Muscle layer of duodenum (tissue), 2 donors: ENCODE data around the gene PNPT1.
"Not testable (repeated sequence)": the region's sequence is repeated elsewhere in the genome, so short reads cannot be mapped to it uniquely, and the experiment has no call there.

ENCODE experiments used
- H3K27ac ChIP-seq: one replicate; pipeline ENCODE4 v1.7.0; 2013; ENCODE audit warnings: mild to moderate bottlenecking, low read length
- H3K27me3 ChIP-seq: one replicate; pipeline ENCODE4 v1.7.0; 2013; ENCODE audit warnings: low read depth, mild to moderate bottlenecking, control low read depth, low read length
- H3K36me3 ChIP-seq, 2 donors: one replicate each; pipeline ENCODE4 v1.7.0; 2013; ENCODE audit warnings: low read length in 2 of 2, control low read depth in 1 of 2, mild to moderate bottlenecking in 1 of 2; ENCODE audit not compliant: insufficient read depth in 2 of 2, control insufficient read depth in 1 of 2
- H3K4me1 ChIP-seq, 2 donors: one replicate each; pipeline ENCODE4 v1.7.0; 2013; ENCODE audit warnings: low read length in 2 of 2, mild to moderate bottlenecking in 2 of 2, control low read depth in 1 of 2, moderate library complexity in 1 of 2; ENCODE audit not compliant: insufficient read depth in 2 of 2, control insufficient read depth in 1 of 2
- H3K4me3 ChIP-seq, 2 donors: one replicate each; pipeline ENCODE4 v1.7.0; 2013; ENCODE audit warnings: low read length in 2 of 2, low read depth in 1 of 2, mild to moderate bottlenecking in 1 of 2
- H3K9me3 ChIP-seq, 2 donors: one replicate each; pipeline ENCODE4 v1.7.0; 2013; ENCODE audit warnings: low read length in 2 of 2, control low read depth in 1 of 2, mild to moderate bottlenecking in 1 of 2; ENCODE audit not compliant: control insufficient read depth in 1 of 2
- donor health status: healthy.

PNPT1 gene

DNA sequence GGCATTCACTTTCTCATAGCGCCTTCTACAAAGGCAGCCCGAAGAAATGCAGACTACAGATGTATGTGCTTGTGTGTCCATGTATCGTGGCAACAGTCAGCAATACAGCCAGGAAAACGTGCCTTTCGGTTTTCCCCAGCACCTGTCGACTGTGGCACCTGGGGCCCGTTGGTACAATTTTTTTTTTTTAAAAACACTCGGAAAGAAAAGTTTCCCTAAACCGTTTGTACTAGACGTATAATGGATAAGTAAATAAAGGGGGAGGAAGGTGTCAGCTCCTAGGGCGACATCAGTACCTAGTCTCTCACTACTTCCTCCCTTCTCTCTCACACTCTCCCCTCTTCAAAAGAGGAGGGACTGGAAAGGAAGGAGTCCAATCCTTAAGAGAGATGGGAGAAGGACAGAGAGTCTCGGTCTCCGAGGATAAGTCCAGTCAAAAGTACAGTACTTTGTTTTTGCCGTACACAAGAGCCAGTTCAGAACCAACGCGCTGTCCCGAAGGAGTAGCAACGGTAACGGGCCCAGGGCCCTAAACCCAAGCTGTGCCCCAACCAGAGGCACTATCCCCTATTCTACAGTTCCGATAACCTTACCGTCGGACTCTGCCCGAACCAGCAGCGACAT lies 77.0 kb downstream of the PNPT1 start:
- peak overlapping the region; percentile 96 to 100 for H3K4me3 ChIP-seq
- H3K27me3 ChIP-seq: no peaks in the 10 kb centered on the region
- no peaks in the 10 kb centered on the region for H3K9me3 ChIP-seq
- H3K36me3 ChIP-seq: peaks cover 7 to 26% of the 10 kb centered on the region in 2 donors
- peak overlapping the region; percentile 92 for H3K27ac ChIP-seq
- H3K4me1 ChIP-seq: peaks cover 4 to 44% of the 10 kb centered on the region in 2 donors

DNA sequence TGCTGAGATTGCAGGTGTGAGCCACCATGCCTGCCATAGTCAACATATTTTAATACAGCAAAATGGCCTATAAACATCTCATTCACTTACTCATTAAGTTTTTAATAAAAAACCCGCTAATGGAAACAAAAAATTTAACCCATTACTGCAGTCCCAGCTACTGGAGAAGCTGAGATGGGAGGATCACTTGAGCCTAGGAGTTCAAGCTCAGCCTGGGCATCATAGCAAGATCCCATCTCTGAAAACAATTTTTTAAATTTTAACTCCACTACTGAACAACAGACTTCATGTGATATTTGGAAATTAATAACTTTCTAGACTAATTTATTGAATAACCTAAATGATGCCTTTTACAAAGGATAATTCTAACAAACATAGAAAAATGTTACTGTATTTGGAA lies 81.6 kb downstream of the PNPT1 start:
- H3K4me1 ChIP-seq: peaks cover 0 to 32% of the 10 kb centered on the region in 2 donors
- H3K9me3 ChIP-seq: no peaks in the 10 kb centered on the region
- H3K27me3 ChIP-seq: no peaks in the 10 kb centered on the region
- no peak overlapping the region for H3K27ac ChIP-seq
- H3K36me3 ChIP-seq: peaks cover 14 to 29% of the 10 kb centered on the region in 2 donors
- no peak overlapping the region for H3K4me3 ChIP-seq

DNA sequence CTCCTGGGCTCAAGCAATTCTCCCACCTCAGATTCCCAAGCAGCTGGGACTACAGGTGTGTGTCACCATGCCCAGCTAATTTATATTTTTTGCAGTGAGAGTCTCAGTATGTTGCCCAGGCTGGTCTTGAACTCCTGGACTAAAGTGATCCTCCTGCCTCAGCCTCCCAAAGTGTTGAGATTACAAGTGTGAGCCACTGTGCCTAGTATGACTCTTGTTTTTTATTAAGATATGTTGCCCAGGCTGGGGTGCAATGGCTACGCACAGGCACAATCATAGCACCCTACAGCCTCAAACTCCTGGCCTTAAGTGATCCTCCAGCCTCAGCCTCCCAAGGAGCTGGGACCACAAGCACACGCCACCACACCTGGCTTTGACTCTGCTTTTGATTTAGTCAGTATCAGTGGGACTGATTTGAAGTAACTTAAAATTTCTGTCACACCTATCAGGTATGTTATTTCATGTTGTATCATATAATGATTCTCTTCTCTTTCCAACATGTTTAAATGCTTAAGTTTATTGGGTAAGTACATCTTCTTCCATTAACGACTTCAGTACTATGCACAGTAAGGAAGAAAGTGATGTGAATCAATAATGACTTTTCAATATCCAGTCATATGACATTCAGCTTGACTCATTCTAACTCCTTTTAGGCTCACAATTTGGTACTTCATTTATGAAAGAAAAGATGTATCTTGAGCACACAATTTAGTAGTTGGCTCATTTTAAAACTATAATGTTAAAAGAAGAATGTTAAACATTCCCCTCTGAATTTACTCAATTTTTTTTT lies 82.5 kb downstream of the PNPT1 start:
- Histone ChIP-seq H3K4me3 (no peak overlapping the region), H3K36me3 (peaks cover 14 to 25% of the 10 kb centered on the region in 2 donors), H3K27me3 (no peaks in the 10 kb centered on the region), H3K4me1 (peaks cover 0 to 28% of the 10 kb centered on the region in 2 donors), H3K9me3 (no peaks in the 10 kb centered on the region), H3K27ac (peak overlapping the region; percentile 76)

- no peak overlapping the region for H3K4me3 ChIP-seq
- peaks cover 14 to 25% of the 10 kb centered on the region in 2 donors for H3K36me3 ChIP-seq
- no peaks in the 10 kb centered on the region for H3K27me3 ChIP-seq
- peak overlapping the region; percentile 76 for H3K27ac ChIP-seq
- H3K4me1 ChIP-seq: peaks cover 0 to 17% of the 10 kb centered on the region in 2 donors
- H3K9me3 ChIP-seq: no peaks in the 10 kb centered on the region
Measured at GRCh38 chr2:55609938-55610578, 83.6 kb downstream of the PNPT1 start.

- Histone ChIP-seq H3K4me3 (no peak overlapping the region), H3K27ac (no peak overlapping the region), H3K27me3 (no peaks in the 10 kb centered on the region), H3K9me3 (no peaks in the 10 kb centered on the region), H3K36me3 (peaks cover 11 to 24% of the 10 kb centered on the region in 2 donors), H3K4me1 (peaks cover 0 to 9% of the 10 kb centered on the region in 2 donors)
Measured at GRCh38 chr2:55609193-55609794, 84.3 kb downstream of the PNPT1 start.

DNA sequence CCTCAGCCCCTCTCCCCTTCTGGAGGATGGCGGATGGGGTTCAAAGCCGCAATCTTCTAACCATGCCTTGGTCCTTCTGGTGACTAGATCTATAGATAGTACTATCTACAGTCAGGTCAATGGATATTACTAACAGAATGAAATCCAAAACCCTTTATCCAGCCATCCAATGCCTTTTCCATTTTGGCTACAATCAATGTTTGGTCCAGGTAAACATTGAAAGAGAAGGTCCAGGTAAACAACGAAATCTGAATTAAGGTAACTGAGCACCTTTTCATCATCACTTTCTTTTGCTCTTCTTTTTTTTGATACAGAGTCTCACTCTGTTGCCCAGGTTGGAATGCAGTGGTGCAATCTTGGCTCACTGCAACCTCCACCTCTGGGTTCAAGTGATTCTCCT lies 85.9 kb downstream of the PNPT1 start:
- Histone ChIP-seq H3K4me3 (no peak overlapping the region), H3K4me1 (peaks cover 3 to 9% of the 10 kb centered on the region in 2 donors), H3K36me3 (peaks cover 7 to 20% of the 10 kb centered on the region in 2 donors), H3K9me3 (no peaks in the 10 kb centered on the region), H3K27me3 (no peaks in the 10 kb centered on the region), H3K27ac (no peak overlapping the region)

DNA sequence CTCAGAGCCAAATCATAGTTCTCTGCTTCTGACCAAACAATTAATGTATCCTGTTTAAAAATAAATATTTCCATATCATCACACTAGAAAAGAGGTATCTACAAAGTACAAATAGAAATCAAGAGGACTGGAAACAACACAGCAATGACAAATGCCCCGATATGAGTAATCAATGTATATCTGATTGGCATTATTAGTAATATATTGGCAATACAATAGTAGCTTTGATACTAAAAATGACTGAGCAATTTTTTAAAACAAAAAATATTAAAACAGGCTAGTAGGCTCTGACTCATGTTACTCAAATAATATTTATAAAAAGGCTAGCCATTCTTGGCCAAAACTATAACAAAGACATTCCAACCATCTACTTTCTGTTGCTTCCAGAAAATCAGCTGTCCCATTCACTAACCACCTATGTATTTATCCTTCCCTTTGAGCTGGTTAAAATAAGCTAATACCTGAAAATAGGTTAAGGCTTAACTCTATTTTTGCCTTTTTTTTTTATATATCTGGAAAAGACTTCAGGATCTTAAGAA lies 89.5 kb downstream of the PNPT1 start:
- Histone ChIP-seq H3K4me1 (peaks cover 3 to 9% of the 10 kb centered on the region in 2 donors), H3K36me3 (peaks cover 7 to 12% of the 10 kb centered on the region in 2 donors), H3K27ac (peak overlapping the region; percentile 39), H3K27me3 (no peaks in the 10 kb centered on the region), H3K9me3 (no peaks in the 10 kb centered on the region), H3K4me3 (no peak overlapping the region)

DNA sequence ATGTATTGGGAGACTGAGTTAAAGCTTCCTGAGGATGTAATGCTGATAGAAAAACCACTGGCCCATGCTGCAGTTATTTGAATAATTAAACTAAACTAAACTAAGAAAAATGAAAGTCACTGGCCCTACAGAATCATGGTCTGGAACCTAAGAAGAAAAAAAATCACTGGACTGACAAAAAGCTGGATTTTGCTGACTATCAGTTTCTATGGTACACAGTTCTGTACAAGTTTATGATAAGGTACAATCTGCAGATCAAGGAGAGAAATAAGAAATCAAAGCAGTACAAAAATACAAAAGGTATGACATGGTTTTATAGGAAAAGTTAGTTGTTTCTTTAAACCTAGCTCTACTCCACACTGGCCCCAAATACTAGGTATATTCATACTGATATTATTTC lies 91.8 kb downstream of the PNPT1 start:
- Histone ChIP-seq H3K27me3 (no peaks in the 10 kb centered on the region), H3K36me3 (peaks cover 15 to 20% of the 10 kb centered on the region in 2 donors), H3K9me3 (no peaks in the 10 kb centered on the region), H3K27ac (no peak overlapping the region), H3K4me1 (peaks cover 3% of the 10 kb centered on the region in 2 donors), H3K4me3 (no peak overlapping the region)

GRCh38 chr2:55598056-55598795 lies 95.4 kb downstream of the PNPT1 start:
- H3K9me3 ChIP-seq: no peaks in the 10 kb centered on the region

DNA sequence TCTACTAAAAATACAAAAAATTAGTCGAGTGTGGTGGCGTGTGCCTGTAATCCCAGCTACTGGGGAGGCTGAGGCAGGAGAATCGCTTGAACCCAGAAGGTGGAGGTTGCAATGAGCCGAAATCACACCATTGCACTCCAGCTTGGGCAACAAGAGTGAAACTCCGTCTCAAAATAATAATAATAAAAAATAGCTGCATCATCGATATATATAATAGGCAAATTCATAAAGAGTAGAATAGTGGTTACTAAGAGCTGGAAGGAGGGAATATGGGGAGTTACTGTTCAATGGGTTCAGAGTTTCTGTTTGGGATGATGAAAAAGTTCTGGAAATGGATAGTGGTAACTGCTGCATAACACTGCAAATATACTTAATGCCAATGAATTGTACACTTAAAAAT lies 96.8 kb downstream of the PNPT1 start:
- H3K27me3 ChIP-seq: not testable (repeated sequence)
- peaks cover 8 to 15% of the 10 kb centered on the region in 2 donors for H3K36me3 ChIP-seq

More at GRCh38 chr2:55598056-55598795, 95.4 kb downstream of the PNPT1 start:
- H3K27me3 ChIP-seq: no peaks in the 10 kb centered on the region
- H3K36me3 ChIP-seq: peaks cover 19 to 20% of the 10 kb centered on the region in 2 donors
- H3K4me3 ChIP-seq: no peak overlapping the region
- no peak overlapping the region for H3K27ac ChIP-seq
- H3K4me1 ChIP-seq: no peaks in the 10 kb centered on the region

More for the DNA sequence above, 96.8 kb downstream of the PNPT1 start:
- not testable (repeated sequence) for H3K4me3 ChIP-seq, H3K9me3 ChIP-seq, H3K4me1 ChIP-seq, H3K27ac ChIP-seq
